ENCODE measurements around the gene C6orf141. TPM values are rescaled to one million over a fixed set of nuclear protein-coding genes. Genes with fewer than 3 reads are reported as not detected.

Gene C6orf141
- polyA plus RNA-seq, 3 donors: not detected

DNA sequence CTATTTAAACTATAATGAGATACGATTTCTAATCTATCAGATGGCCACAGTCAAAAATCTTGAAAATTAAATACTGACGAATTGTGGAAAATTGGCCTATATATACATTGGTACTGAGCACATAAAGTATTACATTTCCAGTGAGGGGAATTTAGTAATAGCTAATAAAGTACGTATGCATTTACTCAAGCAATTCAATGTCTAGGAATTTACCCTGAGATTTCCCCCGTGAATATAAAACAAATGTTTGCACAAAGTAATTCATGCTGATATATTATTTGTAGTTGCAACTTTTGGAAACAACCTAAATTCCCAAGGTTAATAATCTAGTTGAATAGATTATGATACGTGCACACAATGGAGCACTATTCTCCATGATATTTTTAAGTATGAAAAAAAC lies 14.7 kb upstream of the C6orf141 start:
- Histone ChIP-seq H3K27me3 (ENCODE audit: control insufficient read depth in 2 of 2, insufficient read depth in 2 of 2, low read length in 2 of 2) (no peaks in the 10 kb centered on the region), H3K4me3 (replicated peaks in 1 of 3; ENCODE audit: low read depth in 2 of 3, low read length in 3 of 3) (no peak overlapping the region), H3K9ac (ENCODE audit: insufficient read depth, low read length, poor library complexity, severe bottlenecking) (no peak overlapping the region), H3K79me2 (ENCODE audit: insufficient read depth, low read length) (no peaks in the 10 kb centered on the region), H3K4me2 (replicated peaks; ENCODE audit: extremely low read depth, low read length, poor library complexity, severe bottlenecking) (no peak overlapping the region), H4K20me1 (ENCODE audit: insufficient read depth, low read length) (no peaks in the 10 kb centered on the region), H3K27ac (ENCODE audit: low read depth in 1 of 2, low read length in 2 of 2) (no peak overlapping the region), H3K36me3 (replicated peaks in 1 of 2; ENCODE audit: control insufficient read depth in 1 of 2, insufficient read depth in 2 of 2, low read length in 2 of 2) (no peaks in the 10 kb centered on the region), H2AFZ (ENCODE audit: insufficient read depth, low read depth, low read length, poor library complexity, severe bottlenecking) (no peak overlapping the region), H3K4me1 (ENCODE audit: control insufficient read depth in 1 of 2, insufficient read depth in 2 of 2, low read length in 2 of 2) (no peaks in the 10 kb centered on the region), H3K9me3 (replicated peaks in 1 of 2; ENCODE audit: control insufficient read depth in 1 of 2, insufficient read depth in 1 of 2, low read length in 2 of 2) (no peaks in the 10 kb centered on the region)
- no peak for DNase-seq
- no CpG with 5 or more reads among the region's 5 CpGs for whole genome bisulfite sequencing (ENCODE audit: insufficient coverage)
- Mint-ChIP-seq H3K9me3 (peaks cover 0 to 2% (median 0%) of the 10 kb centered on the region in 7 donors), H3K4me1 (peaks cover 4% of the 10 kb centered on the region), H3K4me3 (no peak overlapping the region), H3K27ac (no peak overlapping the region), H3K36me3 (no peaks in the 10 kb centered on the region), H3K27me3 (ENCODE audit: low read depth in 3 of 3) (peaks cover 0 to 6% (median 3%) of the 10 kb centered on the region in 3 donors)
- intact Hi-C loops (cut with micrococcal nuclease): no loop called here
- TF ChIP-seq, protein P1, sequence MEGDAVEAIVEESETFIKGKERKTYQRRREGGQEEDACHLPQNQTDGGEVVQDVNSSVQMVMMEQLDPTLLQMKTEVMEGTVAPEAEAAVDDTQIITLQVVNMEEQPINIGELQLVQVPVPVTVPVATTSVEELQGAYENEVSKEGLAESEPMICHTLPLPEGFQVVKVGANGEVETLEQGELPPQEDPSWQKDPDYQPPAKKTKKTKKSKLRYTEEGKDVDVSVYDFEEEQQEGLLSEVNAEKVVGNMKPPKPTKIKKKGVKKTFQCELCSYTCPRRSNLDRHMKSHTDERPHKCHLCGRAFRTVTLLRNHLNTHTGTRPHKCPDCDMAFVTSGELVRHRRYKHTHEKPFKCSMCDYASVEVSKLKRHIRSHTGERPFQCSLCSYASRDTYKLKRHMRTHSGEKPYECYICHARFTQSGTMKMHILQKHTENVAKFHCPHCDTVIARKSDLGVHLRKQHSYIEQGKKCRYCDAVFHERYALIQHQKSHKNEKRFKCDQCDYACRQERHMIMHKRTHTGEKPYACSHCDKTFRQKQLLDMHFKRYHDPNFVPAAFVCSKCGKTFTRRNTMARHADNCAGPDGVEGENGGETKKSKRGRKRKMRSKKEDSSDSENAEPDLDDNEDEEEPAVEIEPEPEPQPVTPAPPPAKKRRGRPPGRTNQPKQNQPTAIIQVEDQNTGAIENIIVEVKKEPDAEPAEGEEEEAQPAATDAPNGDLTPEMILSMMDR (IDR thresholded peaks at IDR 0.05): no peak

DNA sequence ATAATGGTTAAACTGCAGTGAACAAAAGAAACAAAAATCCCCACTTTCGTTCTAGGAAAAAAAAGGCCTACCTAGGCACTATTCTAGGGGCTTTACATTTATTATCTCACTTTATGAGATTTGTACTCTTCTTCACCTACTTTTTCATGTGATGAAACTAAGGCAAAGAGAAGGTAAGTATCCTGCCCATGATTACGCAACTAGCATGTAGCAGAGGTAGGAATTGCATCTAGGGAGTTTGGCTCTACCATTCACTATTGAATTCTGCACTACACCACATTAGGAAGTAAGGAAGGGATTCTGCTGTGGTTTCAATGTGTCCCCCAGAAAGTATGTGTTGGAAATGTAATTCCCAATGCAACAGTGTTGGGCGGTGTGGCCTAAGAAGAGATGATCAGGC lies 11.4 kb upstream of the C6orf141 start:
- no peaks in the 10 kb centered on the region for H3K79me2 ChIP-seq (ENCODE audit: insufficient read depth, low read length)
- no peak for DNase-seq
- no peak overlapping the region for H3K4me3 ChIP-seq (replicated peaks in 1 of 3; ENCODE audit: low read depth in 2 of 3, low read length in 3 of 3)
- intact Hi-C loops (cut with micrococcal nuclease): no loop called here
- H3K36me3 ChIP-seq (replicated peaks in 1 of 2; ENCODE audit: control insufficient read depth in 1 of 2, insufficient read depth in 2 of 2, low read length in 2 of 2): no peaks in the 10 kb centered on the region
- H3K9ac ChIP-seq (ENCODE audit: insufficient read depth, low read length, poor library complexity, severe bottlenecking): no peak overlapping the region
- H4K20me1 ChIP-seq (ENCODE audit: insufficient read depth, low read length): no peaks in the 10 kb centered on the region
- H3K27ac ChIP-seq (ENCODE audit: low read depth in 1 of 2, low read length in 2 of 2): no peak overlapping the region
- H3K27ac Mint-ChIP-seq: no peak overlapping the region
- WGBS (ENCODE audit: insufficient coverage): no CpG with 5 or more reads among the region's 3 CpGs
- TF ChIP-seq, protein P1 (IDR thresholded peaks at IDR 0.05): no peak
- H3K9me3 Mint-ChIP-seq: peaks cover 0 to 2% (median 0%) of the 10 kb centered on the region in 7 donors
- no peaks in the 10 kb centered on the region for H3K4me1 ChIP-seq (ENCODE audit: control insufficient read depth in 1 of 2, insufficient read depth in 2 of 2, low read length in 2 of 2)
- H3K27me3 ChIP-seq (ENCODE audit: control insufficient read depth in 2 of 2, insufficient read depth in 2 of 2, low read length in 2 of 2): no peaks in the 10 kb centered on the region
- no peak overlapping the region for H3K4me3 Mint-ChIP-seq
- no peaks in the 10 kb centered on the region for H3K36me3 Mint-ChIP-seq
- no peak overlapping the region for H2AFZ ChIP-seq (ENCODE audit: insufficient read depth, low read depth, low read length, poor library complexity, severe bottlenecking)
- no peak overlapping the region for H3K4me2 ChIP-seq (replicated peaks; ENCODE audit: extremely low read depth, low read length, poor library complexity, severe bottlenecking)
- no peaks in the 10 kb centered on the region for H3K9me3 ChIP-seq (replicated peaks in 1 of 2; ENCODE audit: control insufficient read depth in 1 of 2, insufficient read depth in 1 of 2, low read length in 2 of 2)
- H3K4me1 Mint-ChIP-seq: peaks cover 12% of the 10 kb centered on the region
- peaks cover under 1 to 3% (median under 1%) of the 10 kb centered on the region in 3 donors for H3K27me3 Mint-ChIP-seq (ENCODE audit: low read depth in 3 of 3)
